H9 (cell line): Measurements from ENCODE around the gene SLC48A1. TPM values are rescaled to one million over a fixed set of nuclear protein-coding genes. Genes with fewer than 3 reads are reported as not detected.

Source experiments
- DNase-seq: peaks from one replicate; pipeline ENCODE4 v3.0.0-alpha.2; 2017
- H2AFZ ChIP-seq: one replicate; pipeline ENCODE4 v1.6.1; 2013; ENCODE audit warnings: mild to moderate bottlenecking, low read length, control low read depth, moderate library complexity
- H2AK5ac ChIP-seq: 2 replicates; pipeline ENCODE4 v1.6.1; 2013; ENCODE audit warnings: low read length, control low read depth, mixed read lengths; ENCODE audit not compliant: insufficient read length
- H2BK120ac ChIP-seq: one replicate; pipeline ENCODE4 v1.6.1; 2013; ENCODE audit warnings: low read depth, mild to moderate bottlenecking, low read length, control low read depth, inconsistent platforms; ENCODE audit not compliant: poor library complexity, severe bottlenecking
- H2BK12ac ChIP-seq: 2 replicates; pipeline ENCODE4 v1.6.1; 2013; ENCODE audit warnings: low read length, control low read depth, mixed read lengths, low read depth; ENCODE audit not compliant: insufficient read length
- H2BK15ac ChIP-seq: 2 replicates; pipeline ENCODE4 v1.6.1; 2013; ENCODE audit warnings: low read depth, low read length, control low read depth
- H2BK20ac ChIP-seq: one replicate; pipeline ENCODE4 v1.6.1; 2013; ENCODE audit warnings: low read depth, mild to moderate bottlenecking, low read length, control low read depth, inconsistent platforms; ENCODE audit not compliant: poor library complexity, severe bottlenecking
- H2BK5ac ChIP-seq: 2 replicates; pipeline ENCODE4 v1.6.1; 2013; ENCODE audit warnings: low read length, control low read depth, mixed read lengths; ENCODE audit not compliant: insufficient read length
- H3K14ac ChIP-seq: 2 replicates; pipeline ENCODE4 v1.6.1; 2013; ENCODE audit warnings: low read length, control low read depth; ENCODE audit not compliant: insufficient read depth
- H3K18ac ChIP-seq: 2 replicates; pipeline ENCODE4 v1.6.1; 2013; ENCODE audit warnings: low read depth, mild to moderate bottlenecking, mixed read lengths, low read length, control low read depth; ENCODE audit not compliant: insufficient read length
- H3K23ac ChIP-seq: 2 replicates; pipeline ENCODE4 v1.6.1; 2013; ENCODE audit warnings: low read length, control low read depth, mixed read lengths, low read depth; ENCODE audit not compliant: insufficient read length
- H3K23me2 ChIP-seq: 2 replicates; pipeline ENCODE4 v1.6.1; 2013; ENCODE audit warnings: low read depth, mild to moderate bottlenecking, mixed read lengths, low read length, control low read depth; ENCODE audit not compliant: insufficient read length, poor library complexity, severe bottlenecking
- H3K27ac ChIP-seq: 2 replicates; pipeline ENCODE4 v1.5.1; 2013; ENCODE audit warnings: low read length, control low read depth, mixed read lengths, low read depth; ENCODE audit not compliant: insufficient read length
- H3K27me3 ChIP-seq: 2 replicates; pipeline ENCODE4 v1.6.1; 2013; ENCODE audit warnings: low read length, control low read depth, inconsistent platforms; ENCODE audit not compliant: insufficient read depth
- H3K4ac ChIP-seq: 2 replicates; pipeline ENCODE4 v1.6.1; 2013; ENCODE audit warnings: low read depth, mild to moderate bottlenecking, control low read depth, inconsistent platforms, low read length, moderate library complexity
- H3K4me1 ChIP-seq: 2 replicates; pipeline ENCODE4 v1.6.1; 2013; ENCODE audit warnings: low read length, control low read depth, inconsistent platforms; ENCODE audit not compliant: insufficient read depth
- H3K4me2 ChIP-seq: 2 replicates; pipeline ENCODE4 v1.6.1; 2013; ENCODE audit warnings: low read length, control low read depth, mixed read lengths; ENCODE audit not compliant: insufficient read length, insufficient read depth
- H3K56ac ChIP-seq: 2 replicates; pipeline ENCODE4 v1.6.1; 2013; ENCODE audit warnings: low read depth, mild to moderate bottlenecking, mixed read lengths, low read length, control low read depth; ENCODE audit not compliant: insufficient read length
- H3K79me1 ChIP-seq: 2 replicates; pipeline ENCODE4 v1.6.1; 2013; ENCODE audit warnings: low read depth, mild to moderate bottlenecking, moderate library complexity, low read length, control low read depth, inconsistent platforms; ENCODE audit not compliant: insufficient read depth, poor library complexity, severe bottlenecking
- H3K79me2 ChIP-seq: 2 replicates; pipeline ENCODE4 v1.6.1; 2013; ENCODE audit warnings: low read length, control low read depth, inconsistent platforms; ENCODE audit not compliant: insufficient read depth
- H3K9ac ChIP-seq: 2 replicates; pipeline ENCODE4 v1.6.1; 2013; ENCODE audit warnings: low read length, control low read depth, mixed read lengths; ENCODE audit not compliant: insufficient read length; ENCODE audit errors: extremely low read depth
- H3K9me3 ChIP-seq: one replicate; pipeline ENCODE4 v1.6.1; 2013; ENCODE audit warnings: low read depth, low read length, inconsistent platforms; ENCODE audit not compliant: control insufficient read depth
- H3T11ph ChIP-seq: one replicate; pipeline ENCODE4 v1.6.1; 2013; ENCODE audit warnings: mild to moderate bottlenecking, low read length, control low read depth, inconsistent platforms
- H4K20me1 ChIP-seq: one replicate; pipeline ENCODE4 v1.6.1; 2013; ENCODE audit not compliant: control insufficient read depth, insufficient read length, insufficient read depth
- H4K5ac ChIP-seq: 2 replicates; pipeline ENCODE4 v1.6.1; 2013; ENCODE audit warnings: low read depth, mild to moderate bottlenecking, mixed read lengths, low read length, control low read depth; ENCODE audit not compliant: insufficient read length
- H4K8ac ChIP-seq: replicated peaks from 2 replicates; pipeline ENCODE4 v1.6.1; 2013; ENCODE audit warnings: low read length, control low read depth, mixed read lengths, low read depth; ENCODE audit not compliant: insufficient read length
- H4K91ac ChIP-seq: 2 replicates; pipeline ENCODE4 v1.6.1; 2013; ENCODE audit warnings: low read depth, mild to moderate bottlenecking, moderate library complexity, mixed read lengths, low read length, control low read depth; ENCODE audit not compliant: insufficient read length
- H3K27ac Mint-ChIP-seq, 3 experiments: 2 replicates in 2 of 3; 3 replicates in 1 of 3; pipeline ENCODE4 v1.8.0; 2020 to 2021; ENCODE audit warnings: mixed read lengths in 3 of 3, mild to moderate bottlenecking in 1 of 3, moderate library complexity in 1 of 3
- H3K27me3 Mint-ChIP-seq: 2 replicates; pipeline ENCODE4 v1.8.0; 2021; ENCODE audit warnings: low read depth, mild to moderate bottlenecking, moderate library complexity, mixed read lengths
- H3K36me3 Mint-ChIP-seq, 3 experiments: 2 replicates in 2 of 3; 3 replicates in 1 of 3; pipeline ENCODE4 v1.8.0; 2020 to 2021; ENCODE audit warnings: low read depth in 3 of 3, mixed read lengths in 3 of 3; ENCODE audit not compliant: insufficient read depth in 1 of 3
- H3K4me1 Mint-ChIP-seq, 2 experiments: 2 replicates each; pipeline ENCODE4 v1.8.0; 2020; ENCODE audit warnings: mixed read lengths in 2 of 2
- H3K4me3 Mint-ChIP-seq, 2 experiments: 2 replicates in 1 of 2; 3 replicates in 1 of 2; pipeline ENCODE4 v1.8.0; 2020 to 2021; ENCODE audit warnings: mild to moderate bottlenecking in 2 of 2, mixed read lengths in 2 of 2, moderate library complexity in 1 of 2
- H3K9me3 Mint-ChIP-seq, 2 experiments: 2 replicates in 1 of 2; 3 replicates in 1 of 2; pipeline ENCODE4 v1.8.0; 2020; ENCODE audit warnings: mild to moderate bottlenecking in 2 of 2, mixed read lengths in 2 of 2, moderate library complexity in 1 of 2
- WGBS: extraction: QIAGEN DNeasy Blood & Tissue Kit; methylation state at CpG from one replicate; pipeline ENCODE4 v1.1.7; 2013; ENCODE audit warnings: missing lambda C conversion rate, low lambda C conversion rate, mixed read lengths; ENCODE audit not compliant: insufficient read length; ENCODE audit errors: extremely low coverage; 5-methylcytosine and 5-hydroxymethylcytosine counted together
- total RNA-seq: library from RNA; stranded (reverse); gene quantifications from 2 replicates; pipeline ENCODE4 v1.2.1, GENCODE V29; 2021
- TF ChIP-seq, protein P1 (sequence below): fragments of 200-600 bp; sonication (generic); conservative IDR thresholded peaks from 3 replicates; pipeline ENCODE4 v1.8.0; 2021; ENCODE audit warnings: antibody characterized with exemption, mild to moderate bottlenecking

SLC48A1 gene
- total RNA-seq, 1 experiment from 2014 or later: 10.6 TPM

DNA sequence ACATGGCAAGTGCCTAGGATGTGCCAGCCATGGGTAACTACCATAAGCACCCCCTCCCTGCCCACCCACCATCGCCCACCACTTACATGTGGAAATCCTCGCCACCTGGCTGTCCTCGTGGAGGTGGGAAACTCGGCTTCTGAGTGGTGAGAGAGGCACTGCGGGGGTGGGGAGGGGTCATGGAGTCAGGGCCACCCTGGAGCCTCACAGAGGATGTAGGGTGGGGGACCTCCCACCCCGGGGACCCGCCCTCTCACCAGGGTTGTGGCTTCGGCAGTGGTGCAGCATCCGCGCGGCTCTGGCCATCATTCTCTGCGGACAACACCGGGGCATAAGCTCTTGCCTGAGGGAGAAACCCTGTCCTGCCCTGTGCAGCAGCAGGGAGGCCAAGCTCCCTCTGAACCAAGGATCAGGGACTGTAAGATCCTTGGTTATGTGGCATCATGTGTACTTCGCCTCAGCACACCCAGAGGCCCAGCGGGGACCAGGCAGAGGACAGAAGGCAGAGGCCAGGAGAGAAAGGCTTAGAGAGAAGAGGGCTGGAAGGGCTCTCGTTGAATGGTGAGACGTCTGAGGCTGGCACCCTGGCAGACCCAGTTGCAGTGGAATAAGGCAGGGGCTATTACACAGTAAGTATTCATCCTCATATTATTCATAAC is 35.0 kb upstream of the SLC48A1 start:
- Histone ChIP-seq H3K9ac (no peak overlapping the region), H3K23me2 (no peaks in the 10 kb centered on the region), H3K18ac (no peak overlapping the region), H3K9me3 (no peaks in the 10 kb centered on the region), H4K20me1 (no peaks in the 10 kb centered on the region), H3K4ac (no peak overlapping the region), H2BK5ac (no peak overlapping the region), H3K56ac (no peak overlapping the region), H2AK5ac (no peak overlapping the region), H4K8ac (no peak overlapping the region), H3K27me3 (no peaks in the 10 kb centered on the region), H3K4me2 (no peak overlapping the region), H3K4me1 (peaks cover 3% of the 10 kb centered on the region; the same call in 1 of the 2 replicates), H4K91ac (no peak overlapping the region), H2BK12ac (no peak overlapping the region), H2BK15ac (no peak overlapping the region), H3K79me2 (no peaks in the 10 kb centered on the region), H3T11ph (no peak overlapping the region), H3K14ac (no peak overlapping the region), H4K5ac (no peak overlapping the region), H3K27ac (no peak overlapping the region), H2AFZ (no peak overlapping the region), H2BK120ac (no peak overlapping the region), H2BK20ac (no peak overlapping the region), H3K23ac (no peak overlapping the region), H3K79me1 (no peaks in the 10 kb centered on the region)
- Mint-ChIP-seq H3K27ac (no peak overlapping the region), H3K4me3 (no peak overlapping the region), H3K9me3 (no peaks in the 10 kb centered on the region), H3K36me3 (no peaks in the 10 kb centered on the region; a peak in 1 of 7 replicates), H3K4me1 (peaks cover 21 to 37% of the 10 kb centered on the region in 2 experiments), H3K27me3 (peaks cover 4% of the 10 kb centered on the region)
- DNase-seq: no peak
- no CpG with 5 or more reads among the region's 17 CpGs for WGBS
- TF ChIP-seq, protein P1, sequence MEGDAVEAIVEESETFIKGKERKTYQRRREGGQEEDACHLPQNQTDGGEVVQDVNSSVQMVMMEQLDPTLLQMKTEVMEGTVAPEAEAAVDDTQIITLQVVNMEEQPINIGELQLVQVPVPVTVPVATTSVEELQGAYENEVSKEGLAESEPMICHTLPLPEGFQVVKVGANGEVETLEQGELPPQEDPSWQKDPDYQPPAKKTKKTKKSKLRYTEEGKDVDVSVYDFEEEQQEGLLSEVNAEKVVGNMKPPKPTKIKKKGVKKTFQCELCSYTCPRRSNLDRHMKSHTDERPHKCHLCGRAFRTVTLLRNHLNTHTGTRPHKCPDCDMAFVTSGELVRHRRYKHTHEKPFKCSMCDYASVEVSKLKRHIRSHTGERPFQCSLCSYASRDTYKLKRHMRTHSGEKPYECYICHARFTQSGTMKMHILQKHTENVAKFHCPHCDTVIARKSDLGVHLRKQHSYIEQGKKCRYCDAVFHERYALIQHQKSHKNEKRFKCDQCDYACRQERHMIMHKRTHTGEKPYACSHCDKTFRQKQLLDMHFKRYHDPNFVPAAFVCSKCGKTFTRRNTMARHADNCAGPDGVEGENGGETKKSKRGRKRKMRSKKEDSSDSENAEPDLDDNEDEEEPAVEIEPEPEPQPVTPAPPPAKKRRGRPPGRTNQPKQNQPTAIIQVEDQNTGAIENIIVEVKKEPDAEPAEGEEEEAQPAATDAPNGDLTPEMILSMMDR: no peak
